ENCODE measurements around the gene LIPG.

LIPG gene

DNA sequence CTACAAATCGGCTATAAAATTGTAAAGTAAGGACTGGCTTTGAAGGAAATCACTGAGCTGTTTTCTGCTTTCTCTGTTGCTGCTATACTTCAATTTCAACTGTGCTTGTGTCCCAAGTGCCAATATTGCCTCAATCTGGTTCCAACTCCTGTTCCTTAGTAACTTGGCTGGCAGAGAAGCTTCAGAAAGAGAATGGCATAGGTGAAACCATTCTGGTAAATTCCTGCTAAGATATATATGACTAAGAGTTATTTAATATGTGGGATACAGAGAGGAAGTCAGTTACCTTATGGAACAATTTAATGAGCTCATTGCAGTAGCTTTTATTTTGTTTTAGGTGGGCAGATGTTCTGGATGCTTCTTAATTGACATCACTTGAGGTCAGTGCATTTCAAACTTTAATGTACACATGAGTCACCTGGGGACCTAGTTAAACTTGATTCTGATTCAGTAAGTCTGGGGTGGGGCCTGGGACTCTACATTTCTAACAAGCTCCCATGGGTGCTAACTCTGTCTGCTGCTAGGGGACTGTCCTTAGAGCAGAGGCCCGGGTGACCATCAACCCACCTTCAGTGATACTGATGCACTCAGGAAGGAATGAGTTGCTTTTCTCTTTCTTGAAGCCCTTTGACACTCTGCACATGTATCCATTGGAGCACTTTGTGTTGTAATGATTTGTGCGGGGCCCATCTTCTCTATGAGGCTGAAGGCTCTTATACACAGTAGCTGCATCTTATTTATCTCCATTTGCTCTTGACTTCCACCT lies 47.6 kb downstream of the LIPG start:
- Mint-ChIP-seq H3K4me3 (no peak overlapping the region), H3K4me1 (peaks cover 5% of the 10 kb centered on the region), H3K9me3 (peaks cover 7% of the 10 kb centered on the region), H3K27ac (no peak overlapping the region), H3K36me3 (no peaks in the 10 kb centered on the region), H3K27me3 (peaks cover 23% of the 10 kb centered on the region)
- ATAC-seq, result peak; percentile 36

- no peak for ATAC-seq
- no peaks in the 10 kb centered on the region for H3K36me3 Mint-ChIP-seq
- H3K9me3 Mint-ChIP-seq, result peaks cover 6% of the 10 kb centered on the region
- peaks cover 5% of the 10 kb centered on the region for H3K4me1 Mint-ChIP-seq
- H3K4me3 Mint-ChIP-seq, result no peak overlapping the region
- peaks cover 23% of the 10 kb centered on the region for H3K27me3 Mint-ChIP-seq
- no peak overlapping the region for H3K27ac Mint-ChIP-seq
Observed at GRCh38 chr18:49610022-49610445, 48.2 kb downstream of the LIPG start.

DNA sequence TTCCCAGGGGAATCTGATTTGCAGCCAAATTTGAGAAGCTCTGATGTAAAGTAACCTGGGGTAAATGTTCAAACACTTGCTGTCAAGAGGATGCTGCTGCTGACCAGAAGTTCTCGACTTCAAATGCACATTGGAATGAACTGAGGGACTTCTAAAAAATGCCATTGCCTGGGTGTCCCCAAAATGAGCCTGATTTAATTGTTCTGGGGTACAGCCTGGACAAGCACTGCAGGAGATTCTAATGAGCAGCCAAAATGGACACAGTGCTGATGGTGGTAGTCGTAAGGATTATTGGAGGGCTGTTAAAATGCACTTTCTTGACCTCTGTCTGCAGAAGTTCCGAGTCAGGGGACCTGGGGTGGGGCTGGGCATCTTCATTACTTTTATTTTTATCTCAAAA lies 49.5 kb downstream of the LIPG start:
- peaks cover 5% of the 10 kb centered on the region for H3K4me1 Mint-ChIP-seq
- H3K36me3 Mint-ChIP-seq, result no peaks in the 10 kb centered on the region
- ATAC-seq, result no peak
- no peak overlapping the region for H3K4me3 Mint-ChIP-seq
- H3K9me3 Mint-ChIP-seq, result no peaks in the 10 kb centered on the region
- H3K27ac Mint-ChIP-seq, result no peak overlapping the region
- peaks cover 23% of the 10 kb centered on the region for H3K27me3 Mint-ChIP-seq

DNA sequence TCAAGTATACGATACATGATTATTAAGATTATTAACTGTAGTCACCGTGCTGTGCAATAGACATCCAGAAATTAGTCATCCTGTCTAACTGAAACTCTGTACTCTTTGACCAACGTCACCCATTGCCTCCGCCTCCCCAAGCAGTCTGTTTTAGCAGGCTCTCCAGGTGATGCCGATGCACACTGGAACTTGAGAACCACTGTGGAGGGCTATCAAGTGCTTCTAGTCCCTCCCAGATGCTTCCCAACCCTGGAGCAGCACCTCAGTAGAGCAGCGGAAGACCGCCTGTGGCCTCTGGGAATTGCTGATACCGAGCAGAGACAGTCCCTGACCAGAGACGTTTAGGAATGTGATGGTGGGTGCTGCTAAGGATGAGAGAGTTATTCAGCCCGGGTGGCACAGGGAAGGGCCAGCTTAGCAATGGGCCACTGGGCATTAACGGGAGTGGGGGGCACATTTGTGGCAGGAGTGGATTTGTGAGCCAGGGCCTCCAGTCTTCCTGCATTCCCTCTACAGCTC lies 50.7 kb downstream of the LIPG start:
- Mint-ChIP-seq H3K4me3 (no peak overlapping the region), H3K36me3 (no peaks in the 10 kb centered on the region), H3K27me3 (peaks cover 23% of the 10 kb centered on the region), H3K27ac (no peak overlapping the region), H3K4me1 (peaks cover 5% of the 10 kb centered on the region), H3K9me3 (no peaks in the 10 kb centered on the region)
- peak; percentile 65 for ATAC-seq

DNA sequence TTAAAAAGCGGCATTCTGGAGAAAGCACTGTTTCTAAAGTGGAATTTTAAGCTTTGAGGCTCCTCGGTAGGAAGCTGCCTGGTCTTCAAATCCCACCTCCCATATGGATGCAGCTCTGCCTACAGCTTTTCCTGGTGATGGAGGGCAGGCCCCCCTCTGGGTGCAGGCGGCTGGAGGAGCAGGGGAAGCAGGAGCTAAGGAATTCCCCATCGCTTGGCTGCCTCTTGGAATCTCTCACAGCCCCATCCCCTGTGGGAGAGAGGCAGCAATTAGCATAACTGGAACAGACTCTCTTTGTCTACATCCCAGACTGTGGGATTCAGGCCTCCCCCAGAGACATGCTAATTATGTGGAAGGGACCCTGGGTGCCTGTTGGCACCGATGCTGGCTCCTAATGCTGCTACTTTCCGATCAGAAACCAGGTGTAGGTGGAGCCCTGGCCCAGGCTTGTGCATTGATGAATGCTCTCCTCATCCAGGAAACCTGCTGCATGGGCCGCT lies 51.3 kb downstream of the LIPG start:
- no peak for ATAC-seq
- peaks cover 5% of the 10 kb centered on the region for H3K4me1 Mint-ChIP-seq
- H3K4me3 Mint-ChIP-seq, result no peak overlapping the region
- no peaks in the 10 kb centered on the region for H3K9me3 Mint-ChIP-seq
- peaks cover 23% of the 10 kb centered on the region for H3K27me3 Mint-ChIP-seq
- no peaks in the 10 kb centered on the region for H3K36me3 Mint-ChIP-seq
- H3K27ac Mint-ChIP-seq, result no peak overlapping the region

- no peak for ATAC-seq
- Mint-ChIP-seq H3K9me3 (no peaks in the 10 kb centered on the region), H3K4me3 (no peak overlapping the region), H3K27ac (no peak overlapping the region), H3K4me1 (peaks cover 5% of the 10 kb centered on the region), H3K36me3 (no peaks in the 10 kb centered on the region), H3K27me3 (peaks cover 23% of the 10 kb centered on the region)
Observed at GRCh38 chr18:49613641-49614151, 51.8 kb downstream of the LIPG start.

- no peak overlapping the region for H3K4me3 Mint-ChIP-seq
- no peak for ATAC-seq
- peaks cover 3% of the 10 kb centered on the region for H3K9me3 Mint-ChIP-seq
- H3K27ac Mint-ChIP-seq, result no peak overlapping the region
- peaks cover 5% of the 10 kb centered on the region for H3K4me1 Mint-ChIP-seq
- no peaks in the 10 kb centered on the region for H3K36me3 Mint-ChIP-seq
- H3K27me3 Mint-ChIP-seq, result peaks cover 33% of the 10 kb centered on the region
Observed at GRCh38 chr18:49616618-49617328, 54.9 kb downstream of the LIPG start.

DNA sequence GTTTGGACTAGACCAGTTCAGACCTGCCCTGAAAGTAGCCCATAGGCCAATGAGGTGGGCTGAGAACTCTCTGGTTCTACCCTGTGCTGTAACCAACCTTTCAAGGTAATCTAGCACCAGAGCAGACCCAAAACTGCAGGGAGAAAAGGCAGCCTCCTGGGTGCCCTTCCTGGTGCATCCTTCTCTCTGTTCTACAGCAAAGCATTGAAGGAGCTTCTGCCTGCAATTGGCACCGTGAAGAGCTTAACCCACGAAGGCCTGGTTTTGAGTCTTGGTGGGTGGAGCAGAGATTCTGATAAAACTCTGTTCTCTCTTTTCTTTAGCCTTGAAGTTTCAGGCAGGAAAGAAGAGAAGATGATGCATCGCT lies 55.5 kb downstream of the LIPG start:
- no peak overlapping the region for H3K4me3 Mint-ChIP-seq
- H3K4me1 Mint-ChIP-seq, result peaks cover 5% of the 10 kb centered on the region
- no peaks in the 10 kb centered on the region for H3K36me3 Mint-ChIP-seq
- H3K27ac Mint-ChIP-seq, result no peak overlapping the region
- H3K9me3 Mint-ChIP-seq, result peaks cover 3% of the 10 kb centered on the region
- H3K27me3 Mint-ChIP-seq, result peaks cover 33% of the 10 kb centered on the region
- no peak for ATAC-seq

DNA sequence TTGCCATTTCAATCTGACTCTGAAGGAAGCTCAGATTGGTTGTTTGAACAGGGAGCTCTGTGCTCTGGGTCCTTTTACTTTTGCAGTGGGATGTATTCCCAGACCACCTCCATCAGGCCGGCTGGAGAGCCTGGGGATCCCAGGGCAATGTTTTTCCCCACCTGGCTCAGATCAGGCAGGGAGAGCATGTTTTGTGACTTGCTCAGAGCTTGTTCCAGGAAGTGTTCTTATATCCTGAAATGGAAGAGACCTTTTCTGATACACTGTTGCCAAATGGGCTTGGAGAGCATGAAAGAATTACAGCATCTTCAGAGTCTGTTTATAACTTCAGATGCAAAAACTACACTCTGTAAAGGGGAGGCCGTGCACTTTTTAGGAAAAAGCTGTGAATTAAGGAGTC lies 56.0 kb downstream of the LIPG start:
- Mint-ChIP-seq H3K36me3 (no peaks in the 10 kb centered on the region), H3K27ac (no peak overlapping the region), H3K4me3 (no peak overlapping the region), H3K27me3 (peaks cover 31% of the 10 kb centered on the region), H3K4me1 (no peaks in the 10 kb centered on the region), H3K9me3 (peaks cover 3% of the 10 kb centered on the region)
- ATAC-seq, result no peak

DNA sequence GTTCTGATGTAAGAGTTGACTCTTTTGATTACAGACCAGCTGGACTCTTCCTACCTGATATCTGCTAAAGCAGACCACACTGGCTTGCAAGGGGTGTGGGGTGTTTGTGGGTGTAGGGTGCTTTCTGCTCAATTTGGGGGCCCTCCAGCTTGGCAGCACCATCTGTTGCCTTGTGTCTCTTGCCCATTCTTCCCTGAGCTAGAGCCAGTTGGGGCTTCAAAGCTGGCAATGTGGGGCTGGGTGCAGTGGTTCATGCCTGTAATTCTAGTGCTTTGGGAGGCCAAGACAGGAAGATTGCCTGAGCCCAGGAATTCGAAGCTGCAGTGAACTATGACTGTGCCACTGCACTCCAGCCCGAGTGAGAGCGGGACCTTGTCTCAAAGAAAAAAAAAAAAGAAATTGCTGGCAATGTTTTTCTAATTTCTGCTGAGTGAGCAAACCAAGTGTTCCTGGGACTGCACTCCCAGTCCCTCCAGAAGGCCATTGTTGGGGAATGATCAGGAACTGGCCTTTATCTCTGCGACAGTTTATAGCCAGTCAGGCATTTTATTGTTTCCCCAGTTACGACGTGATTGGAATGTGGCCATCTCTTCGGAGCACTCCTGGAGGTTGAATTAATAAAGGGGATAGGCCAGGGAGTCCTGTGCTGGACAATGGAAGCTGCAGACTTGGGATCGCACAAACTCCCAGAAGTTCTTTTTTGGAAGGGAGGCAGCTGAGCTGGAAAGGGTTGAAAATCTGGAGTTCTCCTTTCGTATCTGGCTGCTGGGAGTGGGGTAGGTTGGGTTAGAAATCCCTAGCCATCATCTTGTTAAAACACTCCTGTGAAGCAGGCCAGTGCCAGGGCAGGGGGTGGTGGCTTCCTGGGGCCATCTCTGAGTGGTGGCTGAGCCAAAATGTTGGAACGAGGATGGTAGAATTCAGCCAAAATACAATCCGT lies 57.2 kb downstream of the LIPG start:
- no peaks in the 10 kb centered on the region for H3K36me3 Mint-ChIP-seq
- no peak overlapping the region for H3K27ac Mint-ChIP-seq
- H3K9me3 Mint-ChIP-seq, result peaks cover 3% of the 10 kb centered on the region
- peaks cover 29% of the 10 kb centered on the region for H3K27me3 Mint-ChIP-seq
- ATAC-seq, result no peak
- H3K4me3 Mint-ChIP-seq, result no peak overlapping the region
- H3K4me1 Mint-ChIP-seq, result no peaks in the 10 kb centered on the region

- ATAC-seq, result no peak
- H3K4me3 Mint-ChIP-seq, result no peak overlapping the region
- H3K27ac Mint-ChIP-seq, result no peak overlapping the region
- H3K36me3 Mint-ChIP-seq, result no peaks in the 10 kb centered on the region
- H3K27me3 Mint-ChIP-seq, result peaks cover 24% of the 10 kb centered on the region
- peaks cover 3% of the 10 kb centered on the region for H3K9me3 Mint-ChIP-seq
- no peaks in the 10 kb centered on the region for H3K4me1 Mint-ChIP-seq
Observed at GRCh38 chr18:49619801-49620200, 57.9 kb downstream of the LIPG start.

- no peak overlapping the region for H3K4me3 Mint-ChIP-seq
- H3K4me1 Mint-ChIP-seq, result no peaks in the 10 kb centered on the region
Observed at GRCh38 chr18:49621301-49621700, 59.4 kb downstream of the LIPG start.

DNA sequence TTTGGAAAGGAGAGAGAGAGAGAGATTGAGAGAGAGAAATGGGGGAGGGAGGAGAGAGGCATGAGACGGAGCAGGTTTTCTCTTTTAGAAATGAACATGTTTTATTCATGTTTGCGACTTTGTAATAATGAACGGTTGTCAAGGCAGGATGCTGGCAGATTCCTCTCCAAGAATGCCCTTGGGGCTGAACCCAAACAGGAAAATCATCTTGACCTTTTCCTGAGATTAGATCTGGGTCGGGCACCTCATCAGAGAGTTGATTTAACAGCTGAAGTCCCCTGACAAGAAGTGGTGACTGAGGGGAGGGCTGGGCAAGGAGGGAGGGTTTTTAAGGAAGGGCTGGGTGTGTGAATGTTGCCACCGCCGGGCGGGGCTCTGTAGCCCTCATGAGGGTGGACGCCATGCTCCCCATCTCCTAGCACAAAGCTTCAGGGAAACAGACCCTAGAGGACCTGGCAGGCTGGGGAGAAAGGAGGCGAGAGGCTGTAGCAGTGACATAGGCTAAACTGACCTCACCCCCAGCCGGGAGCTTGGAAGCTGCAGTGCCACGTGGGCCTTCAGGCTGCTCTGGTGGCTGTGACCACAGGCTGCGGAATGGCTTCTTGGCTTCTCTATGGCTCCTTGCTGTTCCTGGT lies 60.0 kb downstream of the LIPG start:
- ATAC-seq, result no peak
- H3K9me3 Mint-ChIP-seq, result peaks cover 3% of the 10 kb centered on the region
- peaks cover 24% of the 10 kb centered on the region for H3K27me3 Mint-ChIP-seq
- H3K4me1 Mint-ChIP-seq, result no peaks in the 10 kb centered on the region
- H3K36me3 Mint-ChIP-seq, result no peaks in the 10 kb centered on the region
- H3K27ac Mint-ChIP-seq, result no peak overlapping the region
- no peak overlapping the region for H3K4me3 Mint-ChIP-seq

More at GRCh38 chr18:49621301-49621700, 59.4 kb downstream of the LIPG start:
- Mint-ChIP-seq H3K27me3 (peaks cover 24% of the 10 kb centered on the region), H3K27ac (no peak overlapping the region), H3K36me3 (no peaks in the 10 kb centered on the region), H3K9me3 (peaks cover 3% of the 10 kb centered on the region)
- ATAC-seq, result no peak

- Mint-ChIP-seq H3K27ac (no peak overlapping the region), H3K4me1 (no peaks in the 10 kb centered on the region)
Observed at GRCh38 chr18:49623571-49623970, 61.7 kb downstream of the LIPG start.

More at GRCh38 chr18:49623571-49623970, 61.7 kb downstream of the LIPG start:
- no peak for ATAC-seq
- peaks cover 37% of the 10 kb centered on the region for H3K27me3 Mint-ChIP-seq
- no peak overlapping the region for H3K4me3 Mint-ChIP-seq
- H3K9me3 Mint-ChIP-seq, result peaks cover 3% of the 10 kb centered on the region
- H3K36me3 Mint-ChIP-seq, result no peaks in the 10 kb centered on the region

All from stimulated activated memory B cell treated with anti-CD40 and anti-IgM and Interleukin-4, amounts not matched to agents 10 μg/mL and 1 μg/mL and 100 μg/mL, for 72 hours (primary cell).